ENCODE results near the gene CHST6.
A peak's percentile ranks its signal among the peaks of the same experiment; 100 is the strongest.
"Not testable (repeated sequence)": the region's sequence is repeated elsewhere in the genome, so short reads cannot be mapped to it uniquely, and the experiment has no call there.

Gene CHST6

GRCh38 chr16:75529056-75529905, 34.0 kb upstream of the CHST6 start:
- Histone ChIP-seq H3K27ac (ENCODE audit: low read length) (no peak overlapping the region), H3K4me3 (ENCODE audit: low read length) (no peak overlapping the region), H3K36me3 (ENCODE audit: insufficient read depth, low read depth, low read length) (no peaks in the 10 kb centered on the region), H3K4me1 (ENCODE audit: insufficient read depth, low read length) (no peaks in the 10 kb centered on the region), H3K9ac (ENCODE audit: low read depth, low read length) (no peak overlapping the region), H3K9me3 (ENCODE audit: insufficient read depth, low read depth, low read length) (no peaks in the 10 kb centered on the region), H3K27me3 (ENCODE audit: insufficient read depth, low read length) (no peaks in the 10 kb centered on the region)

- Histone ChIP-seq H3K27me3 (ENCODE audit: insufficient read depth, low read length) (no peaks in the 10 kb centered on the region), H3K4me1 (ENCODE audit: insufficient read depth, low read length) (no peaks in the 10 kb centered on the region), H3K4me3 (ENCODE audit: low read length) (no peak overlapping the region), H3K36me3 (ENCODE audit: insufficient read depth, low read depth, low read length) (no peaks in the 10 kb centered on the region), H3K9ac (ENCODE audit: low read depth, low read length) (no peak overlapping the region), H3K9me3 (ENCODE audit: insufficient read depth, low read depth, low read length) (no peaks in the 10 kb centered on the region), H3K27ac (ENCODE audit: low read length) (no peak overlapping the region)
Observed at GRCh38 chr16:75527825-75528299, 32.6 kb upstream of the CHST6 start.

GRCh38 chr16:75526032-75526790, 31.0 kb upstream of the CHST6 start:
- no peaks in the 10 kb centered on the region for H3K4me1 ChIP-seq (ENCODE audit: insufficient read depth, low read length)
- no peak overlapping the region for H3K4me3 ChIP-seq (ENCODE audit: low read length)
- H3K27ac ChIP-seq (ENCODE audit: low read length): no peak overlapping the region
- no peaks in the 10 kb centered on the region for H3K9me3 ChIP-seq (ENCODE audit: insufficient read depth, low read depth, low read length)
- no peaks in the 10 kb centered on the region for H3K36me3 ChIP-seq (ENCODE audit: insufficient read depth, low read depth, low read length)
- no peaks in the 10 kb centered on the region for H3K27me3 ChIP-seq (ENCODE audit: insufficient read depth, low read length)
- H3K9ac ChIP-seq (ENCODE audit: low read depth, low read length): no peak overlapping the region

- peaks cover 5% of the 10 kb centered on the region; the same call in 1 of the 2 replicates for H3K4me1 ChIP-seq (ENCODE audit: insufficient read depth, low read length)
- no peak overlapping the region for H3K9ac ChIP-seq (ENCODE audit: low read depth, low read length)
- no peaks in the 10 kb centered on the region for H3K36me3 ChIP-seq (ENCODE audit: insufficient read depth, low read depth, low read length)
- no peaks in the 10 kb centered on the region for H3K9me3 ChIP-seq (ENCODE audit: insufficient read depth, low read depth, low read length)
- no peaks in the 10 kb centered on the region for H3K27me3 ChIP-seq (ENCODE audit: insufficient read depth, low read length)
- no peak overlapping the region for H3K4me3 ChIP-seq (ENCODE audit: low read length)
- H3K27ac ChIP-seq (ENCODE audit: low read length): no peak overlapping the region
Observed at GRCh38 chr16:75519175-75519574, 23.9 kb upstream of the CHST6 start.

- H3K4me3 ChIP-seq (ENCODE audit: low read length): peak overlapping the region; percentile 83
- H3K4me1 ChIP-seq (ENCODE audit: insufficient read depth, low read length); H3K36me3 ChIP-seq (ENCODE audit: insufficient read depth, low read depth, low read length); H3K27me3 ChIP-seq (ENCODE audit: insufficient read depth, low read length); H3K9me3 ChIP-seq (ENCODE audit: insufficient read depth, low read depth, low read length): not testable (repeated sequence)
- peak overlapping the region; percentile 57 for H3K27ac ChIP-seq (ENCODE audit: low read length)
- H3K9ac ChIP-seq (ENCODE audit: low read depth, low read length): peak overlapping the region; percentile 74; the same call in 1 of the 2 replicates
Observed at GRCh38 chr16:75516189-75516966, 21.1 kb upstream of the CHST6 start.

GRCh38 chr16:75514296-75514695, 19.1 kb upstream of the CHST6 start:
- Histone ChIP-seq H3K9ac (ENCODE audit: low read depth, low read length) (no peak overlapping the region), H3K27me3 (ENCODE audit: insufficient read depth, low read length) (no peaks in the 10 kb centered on the region), H3K4me3 (ENCODE audit: low read length) (no peak overlapping the region), H3K36me3 (ENCODE audit: insufficient read depth, low read depth, low read length) (no peaks in the 10 kb centered on the region), H3K4me1 (ENCODE audit: insufficient read depth, low read length) (peaks cover 5% of the 10 kb centered on the region; the same call in 1 of the 2 replicates), H3K27ac (ENCODE audit: low read length) (no peak overlapping the region), H3K9me3 (ENCODE audit: insufficient read depth, low read depth, low read length) (no peaks in the 10 kb centered on the region)

- Histone ChIP-seq H3K9ac (ENCODE audit: low read depth, low read length) (no peak overlapping the region), H3K27me3 (ENCODE audit: insufficient read depth, low read length) (no peaks in the 10 kb centered on the region), H3K4me1 (ENCODE audit: insufficient read depth, low read length) (no peaks in the 10 kb centered on the region), H3K4me3 (ENCODE audit: low read length) (no peak overlapping the region), H3K36me3 (ENCODE audit: insufficient read depth, low read depth, low read length) (no peaks in the 10 kb centered on the region), H3K27ac (ENCODE audit: low read length) (no peak overlapping the region), H3K9me3 (ENCODE audit: insufficient read depth, low read depth, low read length) (no peaks in the 10 kb centered on the region)
Observed at GRCh38 chr16:75506574-75506973, 11.3 kb upstream of the CHST6 start.

GRCh38 chr16:75506107-75506506, 10.9 kb upstream of the CHST6 start:
- no peaks in the 10 kb centered on the region for H3K27me3 ChIP-seq (ENCODE audit: insufficient read depth, low read length)
- no peaks in the 10 kb centered on the region for H3K9me3 ChIP-seq (ENCODE audit: insufficient read depth, low read depth, low read length)
- H3K4me1 ChIP-seq (ENCODE audit: insufficient read depth, low read length): no peaks in the 10 kb centered on the region
- no peak overlapping the region for H3K4me3 ChIP-seq (ENCODE audit: low read length)
- H3K36me3 ChIP-seq (ENCODE audit: insufficient read depth, low read depth, low read length): no peaks in the 10 kb centered on the region
- no peak overlapping the region for H3K27ac ChIP-seq (ENCODE audit: low read length)
- H3K9ac ChIP-seq (ENCODE audit: low read depth, low read length): no peak overlapping the region

- H3K27ac ChIP-seq (ENCODE audit: low read length): no peak overlapping the region
- H3K4me3 ChIP-seq (ENCODE audit: low read length): no peak overlapping the region
- H3K4me1 ChIP-seq (ENCODE audit: insufficient read depth, low read length): no peaks in the 10 kb centered on the region
- H3K9me3 ChIP-seq (ENCODE audit: insufficient read depth, low read depth, low read length): no peaks in the 10 kb centered on the region
- no peak overlapping the region for H3K9ac ChIP-seq (ENCODE audit: low read depth, low read length)
- no peaks in the 10 kb centered on the region for H3K27me3 ChIP-seq (ENCODE audit: insufficient read depth, low read length)
- H3K36me3 ChIP-seq (ENCODE audit: insufficient read depth, low read depth, low read length): no peaks in the 10 kb centered on the region
Observed at GRCh38 chr16:75503801-75504200, 8.6 kb upstream of the CHST6 start.

GRCh38 chr16:75502916-75503605, 7.8 kb upstream of the CHST6 start:
- Histone ChIP-seq H3K4me3 (ENCODE audit: low read length) (no peak overlapping the region), H3K27ac (ENCODE audit: low read length) (no peak overlapping the region), H3K36me3 (ENCODE audit: insufficient read depth, low read depth, low read length) (no peaks in the 10 kb centered on the region), H3K9ac (ENCODE audit: low read depth, low read length) (no peak overlapping the region), H3K9me3 (ENCODE audit: insufficient read depth, low read depth, low read length) (no peaks in the 10 kb centered on the region), H3K27me3 (ENCODE audit: insufficient read depth, low read length) (no peaks in the 10 kb centered on the region), H3K4me1 (ENCODE audit: insufficient read depth, low read length) (no peaks in the 10 kb centered on the region)

- H3K4me3 ChIP-seq (ENCODE audit: low read length); H3K27me3 ChIP-seq (ENCODE audit: insufficient read depth, low read length); H3K9me3 ChIP-seq (ENCODE audit: insufficient read depth, low read depth, low read length); H3K9ac ChIP-seq (ENCODE audit: low read depth, low read length); H3K4me1 ChIP-seq (ENCODE audit: insufficient read depth, low read length); H3K36me3 ChIP-seq (ENCODE audit: insufficient read depth, low read depth, low read length); H3K27ac ChIP-seq (ENCODE audit: low read length): not testable (repeated sequence)
Observed at GRCh38 chr16:75501820-75502219, 6.6 kb upstream of the CHST6 start.

All from iPS-20b (cell line).